NCI-H510A (cell line): ENCODE measurements around the gene ITGA2.

Experiments
- DNase-seq: peaks from one replicate; lab custom pipeline; 2025; lab: John Stamatoyannopoulos, UW

The ITGA2 gene

GRCh38 chr5:52988335-52989024 is 672 bp upstream of the ITGA2 start:
- no peak for DNase-seq

GRCh38 chr5:52989781-52990527 is 802 bp downstream of the ITGA2 start:
- DNase-seq, result no peak

- DNase-seq, result no peak
These were observed 1.4 kb downstream of the ITGA2 start for GRCh38 chr5:52990528-52990925.

GRCh38 chr5:52993367-52993766 is 4.2 kb downstream of the ITGA2 start:
- no peak for DNase-seq

- DNase-seq, result no peak
These were observed 5.1 kb downstream of the ITGA2 start for GRCh38 chr5:52994266-52994665.

- no peak for DNase-seq
These were observed 5.9 kb downstream of the ITGA2 start for GRCh38 chr5:52995095-52995494.

GRCh38 chr5:52995914-52996313 is 6.8 kb downstream of the ITGA2 start:
- no peak for DNase-seq

- no peak for DNase-seq
These were observed 7.8 kb downstream of the ITGA2 start for GRCh38 chr5:52996979-52997378.

- no peak for DNase-seq
These were observed 8.3 kb downstream of the ITGA2 start for GRCh38 chr5:52997424-52997823.

- DNase-seq, result no peak
These were observed 9.6 kb downstream of the ITGA2 start for GRCh38 chr5:52998552-52999313.

- no peak for DNase-seq
These were observed 10.3 kb downstream of the ITGA2 start for GRCh38 chr5:52999344-52999949.

- DNase-seq, result no peak
These were observed 12.4 kb downstream of the ITGA2 start for GRCh38 chr5:53001541-53001940.

GRCh38 chr5:53002491-53002890 is 13.3 kb downstream of the ITGA2 start:
- DNase-seq, result no peak

- no peak for DNase-seq
These were observed 14.0 kb downstream of the ITGA2 start for GRCh38 chr5:53003144-53003543.

- no peak for DNase-seq
These were observed 18.0 kb downstream of the ITGA2 start for GRCh38 chr5:53006911-53007890.

GRCh38 chr5:53008751-53009150 is 19.6 kb downstream of the ITGA2 start:
- DNase-seq, result no peak

GRCh38 chr5:53009816-53010215 is 20.7 kb downstream of the ITGA2 start:
- DNase-seq, result no peak

- DNase-seq, result no peak
These were observed 21.7 kb downstream of the ITGA2 start for GRCh38 chr5:53010814-53011213.

GRCh38 chr5:53011233-53011632 is 22.1 kb downstream of the ITGA2 start:
- DNase-seq, result no peak

GRCh38 chr5:53013857-53014256 is 24.7 kb downstream of the ITGA2 start:
- no peak for DNase-seq

- no peak for DNase-seq
These were observed 28.2 kb downstream of the ITGA2 start for GRCh38 chr5:53017383-53017782.
